ENCODE data around the gene ITGB3.

GRCh38 chr17:47317119-47317518 is 63.5 kb downstream of the ITGB3 start:
- no peak for TF ChIP-seq POLR2AphosphoS5 (IDR thresholded peaks at IDR 0.05; ENCODE audit: low read depth, low read length)
- TF ChIP-seq CTCF (IDR thresholded peaks at IDR 0.05; ENCODE audit: control extremely low read depth in 1 of 3, insufficient read depth in 1 of 3, low read depth in 1 of 3, low read length in 3 of 3) = no peak
- TF ChIP-seq CHD2 (IDR thresholded peaks at IDR 0.05; ENCODE audit: low read length) = no peak
- no peak for TF ChIP-seq SP2 (IDR thresholded peaks at IDR 0.05; ENCODE audit: low read length)
- no peak for TF ChIP-seq POLR2A (IDR thresholded peaks at IDR 0.05; ENCODE audit: control extremely low read depth in 1 of 2, low read depth in 2 of 2, low read length in 2 of 2)
- TF ChIP-seq ZNF274 (IDR thresholded peaks at IDR 0.05; ENCODE audit: borderline replicate concordance, extremely low read depth, low read length) = no peak
- no peak for TF ChIP-seq EZH2 (IDR thresholded peaks at IDR 0.05; ENCODE audit: low read depth, low read length, severe bottlenecking)
- TF ChIP-seq EP300 (IDR thresholded peaks at IDR 0.05; ENCODE audit: borderline replicate concordance in 1 of 2, low read depth in 2 of 2, low read length in 2 of 2) = no peak
- no peak for TF ChIP-seq HDAC6 (IDR thresholded peaks at IDR 0.05; ENCODE audit: low read depth, low read length)
- no peak for TF ChIP-seq YY1 (IDR thresholded peaks at IDR 0.05; ENCODE audit: low read depth, low read length)
